Activated CD8-positive, alpha-beta T cell treated with anti-CD3 and anti-CD28 coated beads, Interleukin-2, amount 10 ng/mL, durations not matched to agents 7 days and 5 days (primary cell): ENCODE results near the gene MAMDC2. TPM values are rescaled to one million over a fixed set of nuclear protein-coding genes. Genes with fewer than 3 reads are reported as not detected.
A peak's percentile ranks its signal among the peaks of the same experiment; 100 is the strongest.

Source experiments
- ATAC-seq: fragments of 150-1000 bp; cut with Tn5 transposase; one replicate; pipeline ENCODE4 v1.10.0; 2021; ENCODE audit warnings: moderate library complexity
- CTCF ChIA-PET: fragments of 350-600 bp; sonication (Branson Sonifier 250); formaldehyde crosslinking; loops from one replicate; lab custom pipeline; 2021; ENCODE audit warnings: antibody characterized with exemption; lab: Charles Lee
- POLR2A ChIA-PET: fragments of 350-600 bp; sonication (Branson Sonifier 250); formaldehyde crosslinking; loops from one replicate; lab custom pipeline; 2021; ENCODE audit warnings: antibody characterized with exemption; lab: Charles Lee
- DNase-seq: peaks from one replicate; pipeline ENCODE4 v3.0.0-alpha.2; 2020
- H3K27ac Mint-ChIP-seq: one replicate; pipeline ENCODE4 v1.8.0; 2021; ENCODE audit warnings: mild to moderate bottlenecking, mixed read lengths
- H3K27me3 Mint-ChIP-seq: one replicate; pipeline ENCODE4 v1.8.0; 2021; ENCODE audit warnings: low read depth, mixed read lengths
- H3K36me3 Mint-ChIP-seq: one replicate; pipeline ENCODE4 v1.8.0; 2021; ENCODE audit warnings: low read depth, mixed read lengths
- H3K4me1 Mint-ChIP-seq: one replicate; pipeline ENCODE4 v1.8.0; 2021; ENCODE audit warnings: low read depth, mixed read lengths
- H3K4me3 Mint-ChIP-seq: one replicate; pipeline ENCODE4 v1.8.0; 2021; ENCODE audit warnings: mild to moderate bottlenecking, mixed read lengths
- H3K9me3 Mint-ChIP-seq: one replicate; pipeline ENCODE4 v1.8.0; 2022; ENCODE audit warnings: mixed read lengths; ENCODE audit not compliant: insufficient read depth
- total RNA-seq, 2 experiments: library from RNA; stranded (reverse); gene quantifications; one replicate each; pipeline ENCODE4 v1.2.3, GENCODE V29; 2021

MAMDC2 gene
- total RNA-seq, 2 experiments from 2014 or later: not detected

DNA sequence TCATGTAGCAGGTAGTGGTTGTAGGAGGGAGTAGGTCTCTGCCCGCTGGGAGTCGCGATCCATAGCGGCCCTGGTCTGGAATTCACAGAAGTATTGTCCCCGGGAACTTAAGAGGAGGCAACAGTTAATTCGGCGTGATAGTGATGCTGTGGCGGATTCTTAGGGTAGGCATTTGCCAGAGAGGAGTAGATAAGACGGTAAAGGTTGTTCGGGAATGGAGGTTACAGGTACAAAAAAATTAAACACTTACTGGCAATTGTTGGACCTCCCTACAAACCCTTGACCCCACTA is 215.8 kb downstream of the MAMDC2 start:
- Mint-ChIP-seq H3K36me3 (peaks cover 35% of the 10 kb centered on the region), H3K4me1 (peaks cover 53% of the 10 kb centered on the region), H3K27me3 (no peaks in the 10 kb centered on the region), H3K9me3 (no peaks in the 10 kb centered on the region), H3K27ac (peak overlapping the region; percentile 94), H3K4me3 (peak overlapping the region; percentile 82)
- CTCF ChIA-PET: interaction anchor here (2.1 kb wide), 1 partner anchor 343 kb away, joined by 9 read pairs; no protein-coding TSS in a partner anchor
- POLR2A ChIA-PET: interaction anchor here (1.0 to 2.1 kb wide), 2 partner anchors 15 to 159 kb away, joined by 3 to 7 read pairs; no protein-coding TSS in a partner anchor
- ATAC-seq (no peak), DNase-seq (no peak)

GRCh38 chr9:70260007-70260443 is 216.4 kb downstream of the MAMDC2 start:
- ChIA-PET POLR2A (no interaction called here), CTCF (no interaction called here)
- Mint-ChIP-seq H3K9me3 (no peaks in the 10 kb centered on the region), H3K36me3 (peaks cover 41% of the 10 kb centered on the region), H3K27me3 (no peaks in the 10 kb centered on the region), H3K4me1 (peaks cover 53% of the 10 kb centered on the region), H3K4me3 (peak overlapping the region; percentile 82), H3K27ac (peak overlapping the region; percentile 28)
- no peak for DNase-seq
- ATAC-seq: no peak

DNA sequence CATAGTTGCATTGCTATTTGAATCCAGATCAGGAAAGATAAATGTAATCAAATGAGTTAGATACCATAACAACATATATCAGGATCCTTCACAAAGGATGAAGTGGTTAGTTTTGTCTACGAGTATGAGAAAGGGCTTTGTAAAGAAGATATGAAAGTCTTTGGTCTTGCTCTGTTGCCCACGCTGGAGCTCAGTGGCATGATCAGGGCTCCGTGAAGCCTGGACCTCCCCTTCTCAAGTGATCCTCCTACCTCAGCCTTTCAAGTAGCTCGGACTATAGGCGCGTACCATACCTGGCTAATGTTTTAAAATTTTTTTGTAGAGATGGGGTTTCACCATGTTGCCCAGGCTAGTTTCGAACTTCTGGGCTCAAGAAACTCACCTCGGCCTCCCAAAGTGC is 217.0 kb downstream of the MAMDC2 start:
- Mint-ChIP-seq H3K4me1 (peaks cover 53% of the 10 kb centered on the region), H3K9me3 (no peaks in the 10 kb centered on the region), H3K27ac (no peak overlapping the region), H3K4me3 (peak overlapping the region; percentile 82), H3K36me3 (peaks cover 45% of the 10 kb centered on the region), H3K27me3 (no peaks in the 10 kb centered on the region)
- ChIA-PET POLR2A (no interaction called here), CTCF (no interaction called here)
- ATAC-seq: no peak
- no peak for DNase-seq

DNA sequence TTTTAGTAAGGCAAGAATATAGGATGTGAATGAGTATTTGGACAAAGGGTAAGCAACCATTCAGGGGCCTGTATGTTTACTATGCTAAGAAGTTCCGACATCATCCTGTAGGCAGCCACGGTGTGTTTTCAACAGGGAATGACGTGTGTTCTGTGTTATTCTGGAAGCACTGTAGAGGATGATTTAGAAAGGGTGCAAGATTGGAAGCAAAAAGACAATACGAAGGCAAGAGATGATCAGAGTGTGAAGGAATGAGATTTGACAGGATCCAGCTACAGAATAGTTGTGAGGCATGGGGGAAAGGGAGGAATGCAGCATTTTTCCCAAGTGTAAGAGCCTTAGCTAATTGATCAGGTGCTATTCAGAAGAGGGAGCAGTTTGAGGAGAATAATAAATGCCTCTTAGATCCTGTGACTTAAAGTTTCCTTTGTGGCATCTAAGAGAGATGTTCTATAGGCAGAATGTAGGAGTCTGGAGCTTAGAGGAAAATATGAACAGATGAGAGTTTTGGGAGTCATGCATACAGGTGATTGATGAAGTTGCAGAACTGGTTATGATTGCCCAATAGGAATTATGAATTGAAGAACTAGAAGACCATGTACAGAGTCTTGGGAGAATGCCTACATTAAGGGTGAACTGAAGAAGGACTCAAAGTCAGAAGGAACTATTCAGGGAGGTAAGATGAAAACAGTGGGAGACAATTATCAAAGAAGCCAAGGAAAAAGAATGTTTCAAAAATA is 217.7 kb downstream of the MAMDC2 start:
- H3K9me3 Mint-ChIP-seq: no peaks in the 10 kb centered on the region
- ChIA-PET CTCF (no interaction called here), POLR2A (interaction anchor here (1.2 kb wide), 1 partner anchor 341 kb away, joined by 4 read pairs; no protein-coding TSS in a partner anchor)
- peak overlapping the region; percentile 7 for H3K4me3 Mint-ChIP-seq
- no peak for DNase-seq
- no peak for ATAC-seq
- no peak overlapping the region for H3K27ac Mint-ChIP-seq
- peaks cover 55% of the 10 kb centered on the region for H3K4me1 Mint-ChIP-seq
- H3K27me3 Mint-ChIP-seq: no peaks in the 10 kb centered on the region
- peaks cover 51% of the 10 kb centered on the region for H3K36me3 Mint-ChIP-seq

DNA sequence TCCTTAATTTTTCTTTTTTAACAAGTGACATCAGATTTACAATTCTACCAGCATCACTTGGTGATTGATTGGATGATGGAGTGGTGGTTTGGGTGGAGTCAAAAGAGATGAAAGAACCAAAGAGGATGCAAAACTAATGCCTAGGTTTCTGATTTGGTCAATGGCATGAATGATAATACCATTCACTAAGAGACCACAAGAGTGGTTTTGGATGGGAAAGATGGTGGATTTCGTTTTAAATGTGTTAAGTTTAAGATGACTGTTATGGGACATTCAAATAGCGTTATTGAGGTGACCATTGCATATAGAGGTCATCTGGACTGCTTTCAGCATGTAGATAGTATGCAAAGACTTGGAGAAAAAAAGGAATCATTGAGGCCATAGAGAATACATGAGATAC is 218.7 kb downstream of the MAMDC2 start:
- no peaks in the 10 kb centered on the region for H3K27me3 Mint-ChIP-seq
- no peak overlapping the region for H3K4me3 Mint-ChIP-seq
- DNase-seq (no peak), ATAC-seq (no peak)
- no peaks in the 10 kb centered on the region for H3K9me3 Mint-ChIP-seq
- H3K36me3 Mint-ChIP-seq: peaks cover 57% of the 10 kb centered on the region
- ChIA-PET CTCF (interaction anchor here (1.1 kb wide), 1 partner anchor 10 kb away, joined by 3 read pairs; no protein-coding TSS in a partner anchor), POLR2A (interaction anchor here (1.2 kb wide), 1 partner anchor 340 kb away, joined by 4 read pairs; no protein-coding TSS in a partner anchor)
- H3K27ac Mint-ChIP-seq: no peak overlapping the region
- H3K4me1 Mint-ChIP-seq: peaks cover 52% of the 10 kb centered on the region

DNA sequence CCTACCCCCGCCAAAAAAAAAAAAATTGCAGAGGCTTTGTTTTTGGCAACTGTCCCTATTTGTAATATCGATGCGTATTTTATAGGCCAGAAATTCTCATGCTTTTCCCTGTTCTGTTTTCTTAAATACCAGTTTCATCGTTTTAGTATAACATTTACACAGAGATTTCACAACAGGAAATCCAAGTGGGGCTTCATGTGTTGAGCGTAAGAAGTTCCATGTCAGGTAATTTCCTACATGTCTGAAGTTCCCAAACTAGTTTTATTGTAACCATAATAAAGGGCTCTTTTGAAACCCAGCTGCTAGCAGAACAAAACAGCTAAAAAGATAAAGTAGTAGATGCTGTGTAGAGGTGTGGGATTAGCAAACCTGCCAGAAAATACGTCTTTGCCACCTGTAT is 219.3 kb downstream of the MAMDC2 start:
- no peak overlapping the region for H3K4me3 Mint-ChIP-seq
- no peak overlapping the region for H3K27ac Mint-ChIP-seq
- H3K27me3 Mint-ChIP-seq: no peaks in the 10 kb centered on the region
- H3K36me3 Mint-ChIP-seq: peaks cover 61% of the 10 kb centered on the region
- DNase-seq: no peak
- peaks cover 46% of the 10 kb centered on the region for H3K4me1 Mint-ChIP-seq
- no peak for ATAC-seq
- POLR2A ChIA-PET: no interaction called here
- no peaks in the 10 kb centered on the region for H3K9me3 Mint-ChIP-seq
- CTCF ChIA-PET: interaction anchor here (1.1 kb wide), 1 partner anchor 9 kb away, joined by 3 read pairs; no protein-coding TSS in a partner anchor

GRCh38 chr9:70263421-70263820 is 219.8 kb downstream of the MAMDC2 start:
- CTCF ChIA-PET: interaction anchor here (1.1 kb wide), 1 partner anchor 9 kb away, joined by 3 read pairs; no protein-coding TSS in a partner anchor

More at GRCh38 chr9:70263421-70263820, 219.8 kb downstream of the MAMDC2 start:
- no peak for DNase-seq
- H3K4me1 Mint-ChIP-seq: peaks cover 42% of the 10 kb centered on the region
- ATAC-seq: no peak
- no peaks in the 10 kb centered on the region for H3K9me3 Mint-ChIP-seq
- peaks cover 61% of the 10 kb centered on the region for H3K36me3 Mint-ChIP-seq
- no peaks in the 10 kb centered on the region for H3K27me3 Mint-ChIP-seq
- H3K4me3 Mint-ChIP-seq: no peak overlapping the region
- POLR2A ChIA-PET: no interaction called here
- H3K27ac Mint-ChIP-seq: no peak overlapping the region

Other genes starting within 250 kb of the MAMDC2 start
- under 1 TPM; 0.42 to 0.47 TPM for gene CFAP95, start 223.0 kb upstream of the MAMDC2 start, total RNA-seq
- 10 to 100 TPM; 36.9 to 44.7 TPM for gene SMC5, start 215.1 kb downstream of the MAMDC2 start, total RNA-seq